Kidney glomerular epithelial cell (primary cell): Measurements from ENCODE around the gene TTK.

Source experiments
- DNase-seq: peaks from one replicate; lab custom pipeline; 2025; lab: John Stamatoyannopoulos, UW

TTK gene

DNA sequence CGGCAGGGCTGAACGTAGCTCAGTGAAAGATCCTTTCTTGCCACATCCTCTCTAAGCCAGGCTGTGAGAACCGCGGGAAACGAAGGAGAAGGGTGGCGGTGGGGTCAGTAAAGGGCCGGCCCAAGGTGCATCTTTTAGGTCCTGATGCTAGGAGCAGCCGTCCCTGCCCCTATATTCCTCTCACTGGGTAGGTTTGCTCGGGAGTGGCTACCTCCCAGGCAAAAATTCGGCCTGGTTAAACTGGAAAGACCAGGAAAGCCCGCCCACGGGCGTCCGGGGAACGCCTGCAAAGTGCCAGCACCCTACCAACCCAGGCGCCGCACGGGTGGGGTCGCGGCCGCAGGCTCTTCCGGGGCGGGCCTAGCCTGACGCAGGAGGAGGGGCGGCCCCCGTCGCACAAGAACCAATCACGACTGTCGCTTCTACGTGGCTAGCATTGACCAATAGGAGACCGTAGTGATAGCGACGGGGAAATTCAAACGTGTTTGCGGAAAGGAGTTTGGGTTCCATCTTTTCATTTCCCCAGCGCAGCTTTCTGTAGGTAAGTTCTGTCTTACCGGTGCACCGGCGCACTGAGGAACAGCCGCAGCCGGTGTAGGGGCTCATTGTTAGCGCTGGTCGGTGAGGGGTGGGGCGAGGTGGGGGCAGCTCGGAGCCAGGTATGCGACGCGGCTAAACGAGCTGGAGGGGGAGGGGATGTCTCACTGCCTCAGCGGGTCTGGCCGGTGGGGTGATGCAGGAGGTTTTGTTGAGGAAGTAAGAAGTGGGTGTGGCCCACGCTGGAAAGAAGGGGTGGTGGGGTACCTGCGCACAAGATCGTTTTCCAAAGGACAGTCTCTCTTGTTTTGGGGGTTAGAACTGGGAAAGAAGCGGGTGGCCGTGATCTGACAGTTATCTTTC lies at the start of gene TTK:
TSS of gene TTK (plus strand) at position 477 of the 900 bp plus-strand sequence. CDS start 1,195 bp downstream, outside the sequence.
- peak; percentile 95 for DNase-seq

DNA sequence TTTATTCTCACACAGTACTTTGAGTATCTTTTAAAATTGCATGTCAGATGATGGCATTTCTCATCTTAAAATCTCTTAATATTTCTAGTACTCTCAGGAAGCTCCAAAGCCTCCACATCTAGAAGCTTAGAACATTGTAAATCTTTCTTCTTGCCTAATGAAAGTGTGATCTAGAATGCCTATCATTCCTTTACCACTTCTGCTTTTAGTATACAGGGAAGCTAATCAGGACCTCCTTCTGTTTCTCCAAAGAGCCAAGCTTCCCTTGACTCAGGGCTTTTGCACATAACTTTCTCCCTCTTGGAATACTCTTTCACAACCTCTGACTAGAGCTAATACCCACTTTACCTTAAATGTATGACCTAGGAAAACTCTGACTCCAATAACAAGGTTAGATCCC lies 49.6 kb upstream of the TTK start:
- no peak for DNase-seq

DNA sequence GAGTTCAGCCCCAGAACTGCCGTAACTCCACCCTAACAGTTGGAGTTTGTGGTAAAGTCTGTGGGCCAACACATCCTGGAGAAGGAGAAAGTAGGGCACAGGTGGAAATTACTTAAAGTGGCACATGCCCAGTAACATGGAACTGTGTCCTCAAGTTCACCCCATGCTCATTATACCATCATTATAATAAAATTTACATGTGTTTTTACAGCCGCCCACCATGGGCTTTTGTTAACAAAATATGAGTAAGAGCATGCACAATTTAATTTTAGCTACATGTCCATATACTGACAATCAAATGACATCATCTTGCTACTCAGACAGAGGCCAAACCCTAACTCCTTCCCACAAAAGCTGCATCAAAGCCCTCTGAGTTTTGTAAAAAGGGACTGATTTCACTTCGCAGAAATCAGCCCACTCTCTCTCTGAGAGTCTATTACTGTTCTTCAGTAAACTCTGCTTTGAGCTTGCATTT lies 39.8 kb upstream of the TTK start:
- DNase-seq: no peak

DNA sequence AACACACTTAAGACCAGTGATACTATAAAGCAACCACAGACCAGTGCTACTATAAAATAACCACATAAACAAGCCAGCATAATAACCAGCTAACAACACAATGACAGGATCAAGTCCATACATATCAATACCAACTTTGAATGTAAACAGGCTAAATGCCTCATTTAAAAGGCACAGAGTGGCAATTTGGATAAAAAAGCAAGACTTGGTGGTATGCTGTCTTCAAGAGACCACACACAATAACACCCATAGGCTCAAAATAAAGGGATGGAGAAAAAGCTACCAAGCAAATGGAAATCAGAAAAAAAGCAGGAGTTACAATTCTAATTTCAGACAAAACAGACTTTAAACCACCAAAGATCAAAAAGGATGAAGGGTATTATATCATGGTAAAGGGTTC lies 37.3 kb upstream of the TTK start:
- DNase-seq: no peak

DNA sequence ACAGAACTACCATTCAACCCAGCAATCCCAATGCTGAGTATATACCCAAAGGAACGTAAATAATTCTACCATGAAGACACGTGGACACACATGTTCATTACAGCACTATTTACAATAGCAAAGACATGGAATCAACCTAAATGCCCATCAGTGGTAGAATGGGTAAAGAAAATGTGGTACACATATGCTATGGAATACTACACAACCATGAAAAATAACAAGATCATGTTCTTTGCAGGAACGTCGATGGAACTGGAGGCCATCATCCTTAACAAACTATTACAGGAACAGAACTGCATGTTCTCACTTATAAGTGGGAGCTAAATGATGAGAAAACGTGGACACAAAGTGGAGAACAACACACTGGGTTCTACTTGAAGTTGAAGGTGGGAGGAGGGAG lies 34.7 kb upstream of the TTK start:
- DNase-seq: no peak

DNA sequence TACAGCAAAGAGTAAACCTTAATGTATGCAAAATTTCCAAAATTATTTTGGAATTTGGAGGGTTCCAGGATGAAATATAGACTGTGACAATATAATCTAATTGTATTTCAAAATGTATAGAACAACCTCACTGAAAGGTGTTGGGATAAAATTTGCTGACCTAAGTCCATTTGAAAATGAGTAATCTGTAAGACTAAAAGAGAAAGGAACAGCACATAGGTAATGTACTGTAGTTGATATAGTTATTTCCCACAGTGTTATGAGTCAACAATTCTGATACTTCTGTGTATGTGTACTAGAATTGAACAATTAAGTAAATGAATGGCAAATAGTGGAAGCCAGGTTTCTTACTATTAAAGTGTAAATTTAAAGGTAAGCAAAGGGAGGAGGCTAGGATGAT lies 33.3 kb upstream of the TTK start:
- DNase-seq: no peak

DNA sequence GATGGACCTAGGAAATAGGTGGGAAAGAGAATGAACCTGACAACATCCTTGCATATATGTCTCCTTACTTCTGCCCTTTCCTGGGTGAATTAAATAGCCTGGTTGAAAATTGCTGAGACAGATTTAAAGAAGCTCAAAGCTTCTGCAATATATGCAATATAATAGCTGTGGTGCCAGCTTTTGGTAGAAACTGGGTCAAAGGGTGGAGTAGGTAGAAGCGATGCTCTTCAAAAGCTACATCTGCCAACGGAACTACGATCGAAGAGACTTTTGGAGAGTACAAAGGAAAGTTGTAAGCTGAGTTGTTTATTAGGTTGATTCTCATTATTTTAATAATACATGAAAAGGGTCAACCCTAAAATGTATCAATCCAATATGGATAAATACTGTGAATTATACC lies 22.8 kb upstream of the TTK start:
- no peak for DNase-seq

DNA sequence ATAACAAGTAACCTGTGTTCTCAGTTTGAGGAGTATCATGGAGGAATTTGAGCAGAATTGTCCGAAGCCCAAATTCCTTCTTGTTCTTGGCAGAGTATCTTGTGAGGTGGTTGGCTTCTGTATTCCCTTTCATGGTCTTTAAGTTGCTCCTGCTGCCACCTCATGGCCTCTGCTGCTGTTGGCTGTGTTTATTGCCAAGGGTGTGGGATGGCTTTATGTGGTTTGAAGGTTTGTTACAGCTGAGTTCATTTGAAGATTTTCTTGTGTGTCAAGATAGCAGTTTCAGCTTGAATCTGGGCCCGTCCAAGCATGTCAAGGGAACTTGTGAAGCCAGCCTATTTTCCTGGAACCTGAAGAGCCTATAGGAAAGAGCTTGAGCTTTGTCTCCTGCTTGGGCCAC lies 20.2 kb upstream of the TTK start:
- peak; percentile 84 for DNase-seq

DNA sequence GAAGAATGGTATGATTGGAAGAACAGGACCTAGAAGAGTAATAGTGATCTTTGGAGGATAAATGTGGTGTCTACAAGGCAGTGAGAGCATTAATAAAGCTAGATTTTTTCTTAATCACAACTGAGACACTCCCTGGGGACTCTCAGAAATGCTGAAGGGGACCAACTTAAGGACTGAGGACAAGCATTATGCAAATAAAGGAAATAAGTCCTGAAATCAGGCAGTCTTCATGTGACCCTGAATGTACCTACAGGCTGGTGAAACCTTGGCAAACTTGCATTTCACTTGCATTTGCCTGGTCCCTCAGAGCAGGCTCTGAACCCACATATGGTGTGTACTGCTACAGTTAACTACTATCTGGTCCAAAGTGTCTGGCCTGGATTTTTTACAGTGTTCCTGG lies 19.3 kb upstream of the TTK start:
- DNase-seq: no peak

DNA sequence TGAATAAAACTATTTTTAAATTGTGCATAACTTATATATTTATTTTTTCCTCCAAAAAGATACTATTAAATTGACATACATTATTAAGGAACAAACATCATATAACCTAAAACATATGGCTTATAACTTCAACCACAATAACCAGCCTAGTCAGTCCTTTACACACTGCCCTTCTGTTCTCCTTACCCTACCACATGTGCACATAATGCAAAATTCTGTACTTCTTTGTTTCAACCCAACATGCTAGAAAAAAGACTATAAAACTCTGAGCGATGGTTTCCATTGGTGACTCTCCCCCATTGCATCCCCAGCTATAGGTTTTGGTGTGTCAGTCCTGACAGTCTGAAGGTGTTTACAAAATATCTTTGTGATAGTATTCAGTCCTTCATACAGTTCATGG lies 14.8 kb upstream of the TTK start:
- DNase-seq: no peak

DNA sequence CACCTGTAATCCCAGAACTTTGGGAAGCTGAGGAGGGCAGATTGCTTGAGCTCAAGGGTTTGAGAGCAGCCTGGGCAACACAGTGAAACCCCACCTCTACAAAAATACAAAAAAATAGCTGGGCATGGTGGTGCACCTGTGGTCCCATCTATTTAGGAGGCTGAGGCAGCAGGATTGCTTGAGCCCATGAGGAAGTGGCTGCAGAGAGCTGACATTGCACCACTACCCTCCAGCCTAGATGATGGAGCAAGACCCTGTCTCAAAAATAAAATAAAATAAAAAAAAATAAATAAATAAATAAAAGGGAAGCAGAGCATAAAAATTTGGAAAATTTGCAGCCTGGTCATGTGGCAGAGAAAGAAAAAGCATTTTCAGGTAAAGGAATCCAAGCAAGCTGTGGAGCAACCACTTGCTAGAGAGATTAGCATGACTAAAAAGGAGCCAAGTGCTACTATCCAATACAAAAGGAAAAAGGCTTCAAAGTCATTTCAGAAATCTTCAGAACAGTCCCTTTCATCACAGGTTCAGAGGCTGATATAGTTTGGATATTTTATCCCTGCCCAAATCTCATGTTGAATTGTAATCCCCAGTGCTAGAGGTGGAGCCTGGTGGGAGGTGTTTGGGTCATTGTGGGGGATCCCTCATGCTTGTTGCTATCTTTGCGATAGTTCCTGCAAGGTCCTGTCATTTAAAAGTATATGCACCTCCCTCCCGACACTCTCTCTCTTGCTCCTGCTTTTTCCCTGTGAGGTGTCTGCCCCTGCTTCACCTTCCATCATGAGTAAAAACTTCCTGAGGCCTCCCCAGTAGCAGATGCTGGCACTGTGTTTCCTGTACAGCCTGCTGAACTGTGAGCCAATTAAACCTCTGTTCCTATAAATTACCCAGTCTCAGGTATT lies 11.2 kb upstream of the TTK start:
- no peak for DNase-seq

DNA sequence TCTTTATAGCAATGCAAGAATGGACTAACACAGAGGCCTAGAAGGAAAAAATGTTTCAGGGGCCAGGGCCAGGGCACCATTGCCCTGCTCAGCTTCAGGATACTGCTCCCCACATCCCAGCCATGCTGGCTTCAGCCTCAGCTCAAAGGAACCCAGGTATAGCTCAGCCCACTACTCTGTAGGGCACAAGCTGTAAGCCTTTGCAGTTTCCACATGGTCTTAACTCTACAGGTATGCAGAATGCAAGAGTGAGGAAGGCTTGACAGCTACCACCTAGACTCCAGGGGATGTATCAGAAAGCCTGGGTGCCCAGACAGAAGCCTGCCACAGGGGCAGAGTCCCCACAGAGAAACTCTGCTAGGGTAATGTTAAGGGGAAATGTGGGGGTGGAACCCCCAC lies 10.5 kb upstream of the TTK start:
- DNase-seq: no peak

DNA sequence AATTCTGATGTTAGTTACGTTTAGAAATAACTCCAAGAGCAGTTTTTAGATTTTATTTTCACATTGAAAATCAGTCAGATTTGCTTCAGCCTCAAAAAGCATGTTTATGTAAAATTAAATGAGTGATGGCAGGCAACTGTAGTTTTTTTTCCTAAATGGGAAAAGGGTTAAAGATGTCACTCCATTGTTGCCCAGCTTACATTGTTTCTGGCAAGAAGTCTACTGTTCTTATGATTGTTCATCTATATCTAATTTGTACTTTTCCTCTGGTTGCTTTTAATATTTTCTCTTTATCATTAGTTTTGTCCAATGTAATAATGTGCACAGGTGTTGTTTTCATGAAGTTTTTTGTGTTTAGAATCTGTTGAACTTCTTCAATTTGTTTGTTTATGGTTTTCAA lies 6.7 kb upstream of the TTK start:
- no peak for DNase-seq

DNA sequence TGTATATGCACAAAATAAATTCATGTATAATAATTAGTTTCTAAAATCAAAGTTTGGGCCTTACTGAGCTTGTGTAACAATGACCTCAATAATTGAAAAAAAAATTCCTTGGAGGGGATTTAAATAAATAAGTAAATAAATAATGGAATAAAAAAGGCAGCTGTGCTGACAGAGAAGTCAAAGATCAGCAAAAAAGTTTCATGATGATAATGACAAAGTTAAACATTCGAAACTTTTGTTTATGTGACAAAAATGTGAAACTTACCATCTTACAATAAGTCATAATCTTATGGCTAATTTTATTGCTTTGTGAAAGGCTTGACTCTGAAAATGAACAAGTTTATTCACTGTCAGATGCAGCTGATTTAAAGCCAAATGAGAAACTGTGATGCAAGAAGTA lies 3.1 kb upstream of the TTK start:
- no peak for DNase-seq

DNA sequence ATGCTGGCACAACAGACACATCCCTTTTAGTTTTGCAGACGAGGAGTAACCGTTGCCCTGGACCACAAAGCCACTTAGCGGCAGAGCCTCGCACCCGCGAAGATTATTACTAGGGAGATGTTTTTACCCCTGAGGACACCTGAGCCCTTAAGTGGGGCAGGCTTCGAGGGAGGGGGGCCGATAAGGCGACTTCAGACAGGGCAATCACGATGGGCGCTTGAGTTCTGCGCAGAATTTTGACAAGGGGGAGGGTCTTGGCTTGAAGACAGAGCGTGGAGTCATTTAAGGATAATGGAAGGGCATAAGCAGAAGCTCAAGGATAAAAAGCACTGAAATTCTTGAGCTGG lies 650 bp upstream of the TTK start:
- no peak for DNase-seq

DNA sequence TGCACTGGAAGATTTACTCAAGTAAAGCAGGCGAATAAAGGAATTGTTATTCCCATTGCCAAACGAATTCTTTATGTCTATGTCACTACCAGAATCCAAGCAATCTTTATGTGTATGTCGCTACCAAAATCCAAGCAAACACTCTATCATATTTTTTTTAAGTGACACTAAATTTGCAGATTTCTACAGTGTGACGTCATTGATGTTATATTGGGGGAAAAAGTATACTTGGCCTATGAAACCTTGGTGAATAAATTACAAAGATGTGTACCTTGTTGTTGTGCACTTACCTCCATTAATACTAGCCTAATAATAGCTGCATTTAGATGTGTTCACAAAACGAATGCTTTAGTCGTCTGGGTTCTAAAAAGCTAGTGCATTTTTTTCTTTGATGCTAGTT lies 957 bp downstream of the TTK start:
- no peak for DNase-seq

DNA sequence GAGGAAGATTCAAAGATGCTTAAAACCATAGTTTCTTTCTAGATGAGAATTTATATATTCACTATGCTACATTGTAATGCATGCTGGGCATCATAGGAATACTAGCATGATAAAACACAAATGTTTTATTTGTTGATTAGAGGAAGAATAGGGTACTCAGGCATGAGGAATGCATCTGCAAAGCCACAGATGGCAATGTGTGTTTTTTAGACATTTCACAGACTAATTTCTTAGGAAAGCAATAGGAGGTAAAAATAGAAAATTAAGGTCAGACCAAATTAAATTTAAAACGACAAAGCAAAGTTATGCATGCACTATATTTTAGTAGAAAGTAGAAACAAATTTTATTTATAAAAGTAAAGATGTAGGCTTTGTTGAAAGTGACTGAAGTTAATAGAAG lies 2.1 kb downstream of the TTK start:
- no peak for DNase-seq

DNA sequence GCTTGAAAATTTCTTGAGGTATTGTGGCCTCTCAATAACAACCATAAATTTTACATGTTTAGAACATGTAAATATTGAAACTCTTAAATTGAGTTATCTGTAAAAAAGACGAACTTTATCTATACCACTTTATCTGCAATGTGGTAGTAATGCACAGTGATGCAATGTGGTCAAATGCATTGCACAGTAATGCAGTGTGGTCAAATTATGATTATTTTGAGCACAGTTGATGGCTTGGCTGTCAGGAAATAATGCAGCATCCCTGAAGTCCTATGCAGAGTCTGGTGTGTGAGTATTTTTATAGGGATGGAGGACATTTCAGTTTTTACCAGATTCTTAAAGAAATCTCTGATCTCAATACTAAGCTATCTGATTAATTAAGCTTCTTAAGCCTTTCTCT lies 5.1 kb downstream of the TTK start:
- DNase-seq: no peak

DNA sequence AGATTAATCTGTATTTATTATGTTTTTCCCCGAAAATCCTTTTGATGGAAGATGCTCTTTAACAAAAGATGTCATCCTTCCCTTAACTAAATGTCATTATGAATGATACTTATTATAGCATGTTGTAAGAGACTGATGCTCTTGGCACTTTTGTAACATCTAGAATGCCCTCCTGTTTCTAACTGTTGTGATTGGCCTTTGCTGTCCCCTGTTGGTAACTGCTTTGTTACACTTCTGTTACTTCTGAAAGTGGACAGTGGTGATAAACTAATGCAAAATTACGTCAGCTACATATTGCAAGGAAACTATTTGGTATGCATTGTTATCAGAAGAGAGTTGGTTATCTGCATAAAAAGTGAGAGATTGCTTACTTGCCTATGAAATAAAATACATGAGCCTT lies 5.8 kb downstream of the TTK start:
- DNase-seq: no peak

DNA sequence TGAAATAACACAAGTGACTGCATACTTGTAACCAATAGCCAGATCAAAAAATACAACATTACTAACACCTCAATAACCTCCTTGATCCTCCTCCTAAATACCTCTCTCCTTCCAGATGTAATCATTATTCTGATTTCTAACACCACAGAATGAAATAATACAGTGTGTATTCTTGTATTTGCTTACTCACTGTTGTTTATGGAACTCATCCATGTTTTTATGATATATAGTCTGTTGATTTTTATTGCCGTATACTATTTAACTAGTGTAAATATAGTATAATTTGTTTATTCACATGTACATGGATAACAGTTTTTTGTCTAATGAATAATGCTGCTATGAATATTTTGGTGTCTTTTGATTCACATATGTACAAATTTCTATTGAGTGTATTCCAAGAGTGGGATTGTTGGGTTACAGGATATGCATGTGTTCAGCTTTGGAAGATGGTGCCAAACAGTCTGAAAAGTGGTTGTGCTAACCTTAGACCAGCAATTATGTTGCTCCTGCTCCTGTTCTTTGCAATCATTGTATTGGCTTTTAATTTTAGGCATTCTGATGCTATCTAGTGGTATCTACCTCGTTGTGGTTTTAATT lies 11.5 kb downstream of the TTK start:
- DNase-seq: no peak

DNA sequence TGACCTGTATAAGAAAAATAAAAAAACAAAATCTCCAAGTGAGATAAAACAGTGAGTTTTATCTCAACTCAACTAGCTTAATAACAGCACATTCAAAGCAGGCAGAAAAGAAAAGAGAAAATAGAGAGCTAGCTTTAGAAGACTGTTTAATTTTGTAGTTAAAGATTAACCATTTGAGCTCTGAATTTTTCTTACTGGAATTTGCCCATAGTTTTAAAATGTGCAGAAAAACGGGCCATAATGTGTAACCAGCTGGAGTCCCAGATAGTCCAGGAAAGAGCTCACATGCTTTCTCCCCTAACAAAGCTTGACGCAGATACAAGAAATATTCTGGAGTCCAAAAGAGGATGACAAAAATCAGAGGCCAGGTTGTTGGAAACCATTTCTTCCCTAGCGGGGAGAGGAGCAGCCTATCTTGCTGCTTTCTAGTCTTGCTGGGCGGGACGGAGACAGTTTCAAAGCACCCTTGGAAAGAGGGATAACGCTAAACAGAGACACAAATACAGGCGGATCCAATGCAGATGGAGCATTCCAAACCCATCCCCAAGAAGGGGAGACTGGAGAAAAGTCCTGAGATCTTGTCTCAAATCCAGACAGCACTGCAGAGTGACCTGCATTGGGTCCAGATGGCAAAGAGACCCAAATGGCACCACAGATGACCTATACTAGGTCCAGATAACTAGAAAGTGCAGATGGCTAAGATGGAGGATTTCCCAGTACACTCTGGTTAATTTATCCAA lies 16.1 kb downstream of the TTK start:
- DNase-seq: no peak

DNA sequence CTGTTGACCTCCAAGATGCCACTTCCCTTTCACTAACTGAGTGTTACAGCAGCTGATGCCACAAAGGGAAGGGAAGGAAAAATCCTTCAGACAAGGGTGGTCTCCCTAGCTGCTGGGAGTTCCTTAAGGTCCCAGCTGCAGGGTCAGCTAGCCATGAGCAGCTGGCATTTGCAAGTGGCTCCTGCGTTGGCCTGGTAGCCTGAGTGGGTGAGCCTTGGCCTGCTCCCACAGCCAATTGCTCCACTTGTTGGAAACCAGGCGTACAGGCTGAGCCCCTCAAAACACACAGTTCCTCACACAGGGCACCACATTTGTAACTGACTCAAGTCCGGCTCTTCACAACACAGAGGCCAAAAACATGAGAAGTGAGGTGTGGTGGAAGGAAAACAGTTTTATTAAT lies 16.7 kb downstream of the TTK start:
- no peak for DNase-seq
